MM.1S (cell line): ENCODE data around the gene SLIT3.

Experiments used
- DNase-seq: peaks from one replicate; pipeline ENCODE4 v3.0.0-alpha.2; 2015
- H2AFZ ChIP-seq: fragments of 300-600 bp; sonication (generic); 2 replicates; pipeline ENCODE4 v1.6.0; 2016; ENCODE audit warnings: antibody characterized with exemption, low read length
- H3F3A ChIP-seq: fragments of 300-600 bp; sonication (generic); 2 replicates; pipeline ENCODE4 v1.6.1; 2016; ENCODE audit warnings: mild to moderate bottlenecking, antibody characterized with exemption, low read length, moderate library complexity, mixed read lengths; ENCODE audit not compliant: insufficient read depth
- H3K27ac ChIP-seq: fragments of 300-600 bp; sonication (generic); 2 replicates; pipeline ENCODE4 v1.5.1; 2016; ENCODE audit warnings: mild to moderate bottlenecking, low read length
- H3K27me3 ChIP-seq: fragments of 300-600 bp; sonication (generic); replicated peaks from 2 replicates; pipeline ENCODE4 v1.6.0; 2016; ENCODE audit warnings: low read length; ENCODE audit not compliant: insufficient read depth
- H3K36me3 ChIP-seq: fragments of 300-600 bp; sonication (generic); replicated peaks from 2 replicates; pipeline ENCODE4 v1.6.1; 2016; ENCODE audit warnings: mild to moderate bottlenecking, low read length, mixed read lengths; ENCODE audit not compliant: insufficient read depth
- H3K4me1 ChIP-seq: fragments of 300-600 bp; sonication (generic); 2 replicates; pipeline ENCODE4 v1.6.1; 2016; ENCODE audit warnings: low read length, mixed read lengths
- H3K4me2 ChIP-seq: fragments of 300-600 bp; sonication (generic); 2 replicates; pipeline ENCODE4 v1.6.0; 2016; ENCODE audit warnings: low read depth, low read length
- H3K4me3 ChIP-seq: fragments of 300-600 bp; sonication (generic); 2 replicates; pipeline ENCODE4 v1.5.1; 2016; ENCODE audit warnings: low read length, mixed read lengths
- H3K79me2 ChIP-seq: fragments of 300-600 bp; sonication (generic); 2 replicates; pipeline ENCODE4 v1.6.1; 2016; ENCODE audit warnings: mixed run types, low read length, mixed read lengths
- H3K9ac ChIP-seq: fragments of 300-600 bp; sonication (generic); 2 replicates; pipeline ENCODE4 v1.6.1; 2016; ENCODE audit warnings: low read length, mixed read lengths
- H3K9me2 ChIP-seq: fragments of 300-600 bp; sonication (generic); replicated peaks from 2 replicates; pipeline ENCODE4 v1.6.1; 2016; ENCODE audit warnings: mild to moderate bottlenecking, low read length, mixed read lengths; ENCODE audit not compliant: insufficient read depth
- H3K9me3 ChIP-seq: fragments of 300-600 bp; sonication (generic); replicated peaks from 2 replicates; pipeline ENCODE4 v1.6.1; 2016; ENCODE audit warnings: mild to moderate bottlenecking, low read length, mixed read lengths; ENCODE audit not compliant: insufficient read depth
- H4K20me1 ChIP-seq: fragments of 300-600 bp; sonication (generic); 2 replicates; pipeline ENCODE4 v1.6.1; 2016; ENCODE audit warnings: mild to moderate bottlenecking, low read length, moderate library complexity, mixed read lengths; ENCODE audit not compliant: insufficient read depth
- EZH2 ChIP-seq: fragments of 300-600 bp; sonication (generic); optimal IDR thresholded peaks from 2 replicates; pipeline ENCODE3; 2017; ENCODE audit warnings: low read depth, mild to moderate bottlenecking, antibody characterized with exemption, low read length, mixed read lengths
- EZH2phosphoT487 ChIP-seq: fragments of 300-600 bp; sonication (generic); IDR thresholded peaks from 2 replicates; pipeline ENCODE4 v1.6.1; 2018; ENCODE audit warnings: antibody characterized with exemption, low read length
- TF ChIP-seq, protein P1 (sequence below): fragments of 300-600 bp; sonication (generic); IDR thresholded peaks from 2 replicates; pipeline ENCODE4 v1.5.1; 2016; ENCODE audit warnings: antibody characterized with exemption, low read length, mixed read lengths

The SLIT3 gene

DNA sequence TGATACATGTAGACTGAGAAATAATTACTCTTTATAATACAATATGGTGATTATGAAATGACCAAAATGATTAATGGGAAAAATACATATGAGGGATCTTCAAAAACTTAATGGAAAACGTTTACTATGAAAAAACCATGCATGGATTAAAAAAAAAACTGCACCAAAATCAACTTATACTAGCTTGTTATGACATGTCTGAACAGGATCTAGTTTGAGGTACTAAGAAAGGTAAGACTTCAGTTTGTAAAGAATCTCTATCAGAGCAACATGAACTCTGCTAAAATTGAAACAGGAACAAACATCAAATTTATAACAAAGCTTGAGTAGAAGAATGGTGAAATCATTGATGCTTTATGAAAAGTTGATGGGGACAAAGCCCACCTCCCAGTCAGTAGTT lies 178.0 kb downstream of the SLIT3 start:
- TF ChIP-seq EZH2 = no peak
- TF ChIP-seq, protein P1, sequence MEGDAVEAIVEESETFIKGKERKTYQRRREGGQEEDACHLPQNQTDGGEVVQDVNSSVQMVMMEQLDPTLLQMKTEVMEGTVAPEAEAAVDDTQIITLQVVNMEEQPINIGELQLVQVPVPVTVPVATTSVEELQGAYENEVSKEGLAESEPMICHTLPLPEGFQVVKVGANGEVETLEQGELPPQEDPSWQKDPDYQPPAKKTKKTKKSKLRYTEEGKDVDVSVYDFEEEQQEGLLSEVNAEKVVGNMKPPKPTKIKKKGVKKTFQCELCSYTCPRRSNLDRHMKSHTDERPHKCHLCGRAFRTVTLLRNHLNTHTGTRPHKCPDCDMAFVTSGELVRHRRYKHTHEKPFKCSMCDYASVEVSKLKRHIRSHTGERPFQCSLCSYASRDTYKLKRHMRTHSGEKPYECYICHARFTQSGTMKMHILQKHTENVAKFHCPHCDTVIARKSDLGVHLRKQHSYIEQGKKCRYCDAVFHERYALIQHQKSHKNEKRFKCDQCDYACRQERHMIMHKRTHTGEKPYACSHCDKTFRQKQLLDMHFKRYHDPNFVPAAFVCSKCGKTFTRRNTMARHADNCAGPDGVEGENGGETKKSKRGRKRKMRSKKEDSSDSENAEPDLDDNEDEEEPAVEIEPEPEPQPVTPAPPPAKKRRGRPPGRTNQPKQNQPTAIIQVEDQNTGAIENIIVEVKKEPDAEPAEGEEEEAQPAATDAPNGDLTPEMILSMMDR = no peak
- no peak for TF ChIP-seq EZH2phosphoT487

DNA sequence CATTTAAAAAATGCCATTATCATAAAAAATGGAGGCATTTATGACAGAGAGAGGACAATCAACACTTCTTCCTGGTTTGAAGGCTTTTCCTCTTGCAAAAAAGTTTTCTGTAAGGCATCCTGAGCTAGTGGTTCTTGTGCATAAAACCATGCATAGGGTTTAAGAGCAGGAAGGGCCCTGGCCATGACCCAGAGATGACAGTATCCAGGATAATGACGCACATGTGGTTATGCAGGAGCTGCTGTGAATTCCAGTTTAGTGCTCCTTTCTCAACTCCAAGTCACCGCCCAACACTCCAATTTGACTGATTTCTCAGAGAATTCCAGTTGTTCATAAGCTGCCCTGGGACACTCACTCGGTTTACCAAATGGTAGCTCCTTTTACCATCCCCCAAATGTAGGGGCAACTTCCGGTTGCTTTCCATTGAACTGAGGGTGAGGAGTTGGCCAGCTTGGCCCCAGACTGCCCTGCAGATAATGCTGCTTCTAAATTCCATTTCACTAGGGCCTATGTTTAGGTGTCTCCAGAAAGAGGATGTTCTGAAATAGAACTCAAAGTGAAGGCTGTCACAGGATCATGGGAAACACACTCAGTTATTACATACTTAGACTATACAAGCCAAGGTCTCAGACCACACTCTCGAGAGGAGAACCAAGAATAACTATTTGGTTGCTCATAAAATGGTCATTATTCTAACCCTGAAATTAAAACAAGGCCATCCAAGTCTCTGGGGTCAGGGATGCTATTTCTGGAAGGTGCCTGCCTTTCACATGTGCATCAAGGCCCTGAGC lies 179.1 kb downstream of the SLIT3 start:
- H3K9me2 ChIP-seq = no peaks in the 10 kb centered on the region
- H3K4me2 ChIP-seq = no peak overlapping the region
- no peaks in the 10 kb centered on the region for H4K20me1 ChIP-seq

More for the DNA sequence above, 178.0 kb downstream of the SLIT3 start:
- no peak overlapping the region for H3K4me3 ChIP-seq
- no peak overlapping the region for H3K27ac ChIP-seq
- no peak overlapping the region for H3K9ac ChIP-seq
- no peaks in the 10 kb centered on the region for H3K79me2 ChIP-seq
- H3K9me2 ChIP-seq = no peaks in the 10 kb centered on the region
- no peaks in the 10 kb centered on the region for H4K20me1 ChIP-seq
- no peaks in the 10 kb centered on the region for H3K36me3 ChIP-seq
- H3K27me3 ChIP-seq = no peaks in the 10 kb centered on the region
- H3K4me2 ChIP-seq = no peak overlapping the region
- H3K9me3 ChIP-seq = no peaks in the 10 kb centered on the region
- H3K4me1 ChIP-seq = peaks cover 20% of the 10 kb centered on the region
- peaks cover 11% of the 10 kb centered on the region for H3F3A ChIP-seq
- no peak overlapping the region for H2AFZ ChIP-seq
- no peak for DNase-seq

GRCh38 chr5:169119288-169120048 lies 181.5 kb downstream of the SLIT3 start:
- Histone ChIP-seq H3K4me3 (no peak overlapping the region), H3K79me2 (no peaks in the 10 kb centered on the region), H3F3A (no peaks in the 10 kb centered on the region), H3K4me1 (no peaks in the 10 kb centered on the region), H4K20me1 (no peaks in the 10 kb centered on the region), H3K9me2 (no peaks in the 10 kb centered on the region), H3K27me3 (no peaks in the 10 kb centered on the region), H3K9me3 (no peaks in the 10 kb centered on the region), H2AFZ (no peak overlapping the region), H3K9ac (no peak overlapping the region), H3K27ac (no peak overlapping the region), H3K4me2 (no peak overlapping the region), H3K36me3 (no peaks in the 10 kb centered on the region)
- DNase-seq = no peak
- TF ChIP-seq EZH2 (no peak), EZH2phosphoT487 (no peak)
- TF ChIP-seq, protein P1 = no peak

More for the DNA sequence above, 179.1 kb downstream of the SLIT3 start:
- Histone ChIP-seq H3K9me3 (no peaks in the 10 kb centered on the region), H3K9ac (no peak overlapping the region), H3K4me1 (peaks cover 11% of the 10 kb centered on the region), H2AFZ (no peak overlapping the region), H3K79me2 (no peaks in the 10 kb centered on the region), H3K27me3 (no peaks in the 10 kb centered on the region), H3K27ac (no peak overlapping the region), H3K36me3 (no peaks in the 10 kb centered on the region), H3K4me3 (no peak overlapping the region), H3F3A (peaks cover under 1% of the 10 kb centered on the region; the same call in 1 of the 2 replicates)
- DNase-seq = no peak
- TF ChIP-seq, protein P1 = no peak
- TF ChIP-seq EZH2phosphoT487 (no peak), EZH2 (no peak)
